ENCODE data around the gene NHERF1. TPM values are rescaled to one million over a fixed set of nuclear protein-coding genes. Genes with fewer than 3 reads are reported as not detected.

The NHERF1 gene
- total and polyA plus RNA-seq, 2 of the 13 experiments (the other 11 are each of a cell fraction or from before 2014, with no cell fraction given), result 169 to 269 TPM

DNA sequence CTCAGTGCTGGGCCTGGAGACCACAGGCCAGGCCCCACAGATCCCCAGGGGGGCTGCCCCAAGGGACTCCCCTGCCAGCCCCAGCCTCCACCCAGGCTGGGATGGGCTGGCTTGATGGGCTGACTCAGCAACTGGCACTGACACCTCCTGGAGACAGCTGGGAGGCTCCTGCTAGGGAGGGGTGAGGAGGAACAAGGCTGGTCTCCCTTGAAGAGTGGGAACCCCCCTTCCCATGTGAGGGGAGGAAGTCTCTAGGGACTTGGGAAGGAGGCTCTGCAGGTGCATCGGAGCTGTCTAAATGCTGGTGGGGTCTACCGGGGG is 10.4 kb downstream of the NHERF1 start:
- ChIA-PET CTCF (ENCODE audit: low intra/inter-chr PET ratio, low total read pairs) (no interaction called here), POLR2A (interaction anchor here (7.7 to 29.3 kb wide), 3 partner anchors 4 to 21 kb away, joined by 68 to 1459 read pairs (median 1459); partner anchors contain the start of genes NAT9, NHERF1 and RAB37)
- DNase-seq (ENCODE audit: low spot score) (no peak), FAIRE-seq (no peak), ATAC-seq (no peak)
- Histone ChIP-seq H3K4me2 (ENCODE audit: low read depth, low read length) (peak overlapping the region; percentile 92), H3K27me3 (ENCODE audit: control insufficient read depth in 1 of 2, insufficient read depth in 2 of 2, low read length in 2 of 2) (no peaks in the 10 kb centered on the region), H3K27ac (ENCODE audit: extremely low read length, insufficient read depth, low read length) (peak overlapping the region; percentile 64), H3K4me1 (ENCODE audit: insufficient read depth, low read length) (peaks cover 99% of the 10 kb centered on the region), H3K4me3 (replicated peaks in 1 of 3; ENCODE audit: insufficient read depth in 1 of 3, low read depth in 2 of 3, low read length in 3 of 3) (peak overlapping the region in 1 of 3 experiments; percentile 49; a peak in 1 of 6 replicates), H4K20me1 (ENCODE audit: insufficient read depth, low read length) (peaks cover 82% of the 10 kb centered on the region), H3K36me3 (replicated peaks in 1 of 2; ENCODE audit: control insufficient read depth in 1 of 2, insufficient read depth in 2 of 2, low read length in 2 of 2) (peaks cover 31 to 44% of the 10 kb centered on the region in 2 experiments), H3K79me2 (ENCODE audit: insufficient read depth, low read length) (peaks cover 95% of the 10 kb centered on the region), H3K9me3 (ENCODE audit: low read length) (no peaks in the 10 kb centered on the region), H2AFZ (ENCODE audit: low read length) (no peak overlapping the region), H3K9ac (ENCODE audit: insufficient read depth, low read depth, low read length) (no peak overlapping the region)
- in situ Hi-C loops (cut with HindIII; ENCODE audit: extremely low pct_ligation_motif_present, low pct_unique_long_range_greater_than_20kb) (loop anchor here (10.0 kb wide), 1 partner anchor 324 kb away; the partner anchor contains the start of gene GPRC5C), intact Hi-C loops (cut with micrococcal nuclease; ENCODE audit: unreplicated experiment) (no loop called here)
- BruUV-seq (replicated peaks), result no TSS peak
- 93% methylated on average over 2 of the region's 2 CpGs for WGBS (ENCODE audit: low lambda C conversion rate)
- no peak for TF ChIP-seq ZNF207 (IDR thresholded peaks at IDR 0.05; ENCODE audit: borderline replicate concordance)
- TF ChIP-seq, protein P1, sequence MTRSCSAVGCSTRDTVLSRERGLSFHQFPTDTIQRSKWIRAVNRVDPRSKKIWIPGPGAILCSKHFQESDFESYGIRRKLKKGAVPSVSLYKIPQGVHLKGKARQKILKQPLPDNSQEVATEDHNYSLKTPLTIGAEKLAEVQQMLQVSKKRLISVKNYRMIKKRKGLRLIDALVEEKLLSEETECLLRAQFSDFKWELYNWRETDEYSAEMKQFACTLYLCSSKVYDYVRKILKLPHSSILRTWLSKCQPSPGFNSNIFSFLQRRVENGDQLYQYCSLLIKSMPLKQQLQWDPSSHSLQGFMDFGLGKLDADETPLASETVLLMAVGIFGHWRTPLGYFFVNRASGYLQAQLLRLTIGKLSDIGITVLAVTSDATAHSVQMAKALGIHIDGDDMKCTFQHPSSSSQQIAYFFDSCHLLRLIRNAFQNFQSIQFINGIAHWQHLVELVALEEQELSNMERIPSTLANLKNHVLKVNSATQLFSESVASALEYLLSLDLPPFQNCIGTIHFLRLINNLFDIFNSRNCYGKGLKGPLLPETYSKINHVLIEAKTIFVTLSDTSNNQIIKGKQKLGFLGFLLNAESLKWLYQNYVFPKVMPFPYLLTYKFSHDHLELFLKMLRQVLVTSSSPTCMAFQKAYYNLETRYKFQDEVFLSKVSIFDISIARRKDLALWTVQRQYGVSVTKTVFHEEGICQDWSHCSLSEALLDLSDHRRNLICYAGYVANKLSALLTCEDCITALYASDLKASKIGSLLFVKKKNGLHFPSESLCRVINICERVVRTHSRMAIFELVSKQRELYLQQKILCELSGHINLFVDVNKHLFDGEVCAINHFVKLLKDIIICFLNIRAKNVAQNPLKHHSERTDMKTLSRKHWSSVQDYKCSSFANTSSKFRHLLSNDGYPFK (CRISPR knock-in tag; IDR thresholded peaks at IDR 0.05; ENCODE audit: borderline replicate concordance), result 0 out of 2 replicates have a peak, but pooled peaks have one; percentile 19
- TF ChIP-seq, protein P2, sequence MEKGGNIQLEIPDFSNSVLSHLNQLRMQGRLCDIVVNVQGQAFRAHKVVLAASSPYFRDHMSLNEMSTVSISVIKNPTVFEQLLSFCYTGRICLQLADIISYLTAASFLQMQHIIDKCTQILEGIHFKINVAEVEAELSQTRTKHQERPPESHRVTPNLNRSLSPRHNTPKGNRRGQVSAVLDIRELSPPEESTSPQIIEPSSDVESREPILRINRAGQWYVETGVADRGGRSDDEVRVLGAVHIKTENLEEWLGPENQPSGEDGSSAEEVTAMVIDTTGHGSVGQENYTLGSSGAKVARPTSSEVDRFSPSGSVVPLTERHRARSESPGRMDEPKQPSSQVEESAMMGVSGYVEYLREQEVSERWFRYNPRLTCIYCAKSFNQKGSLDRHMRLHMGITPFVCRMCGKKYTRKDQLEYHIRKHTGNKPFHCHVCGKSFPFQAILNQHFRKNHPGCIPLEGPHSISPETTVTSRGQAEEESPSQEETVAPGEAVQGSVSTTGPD (CRISPR knock-in tag; IDR thresholded peaks at IDR 0.05), result no peak
- no peak for TF ChIP-seq SP1 (IDR thresholded peaks at IDR 0.05)
- no peak for TF ChIP-seq SP1 (CRISPR knock-in tag; IDR thresholded peaks at IDR 0.05)
- no peak for TF ChIP-seq REPIN1 (CRISPR knock-in tag; IDR thresholded peaks at IDR 0.05; ENCODE audit: borderline replicate concordance, low read depth)
- TF ChIP-seq FOSL2 (CRISPR knock-in tag; IDR thresholded peaks at IDR 0.05), result no peak
- TF ChIP-seq, protein P3, sequence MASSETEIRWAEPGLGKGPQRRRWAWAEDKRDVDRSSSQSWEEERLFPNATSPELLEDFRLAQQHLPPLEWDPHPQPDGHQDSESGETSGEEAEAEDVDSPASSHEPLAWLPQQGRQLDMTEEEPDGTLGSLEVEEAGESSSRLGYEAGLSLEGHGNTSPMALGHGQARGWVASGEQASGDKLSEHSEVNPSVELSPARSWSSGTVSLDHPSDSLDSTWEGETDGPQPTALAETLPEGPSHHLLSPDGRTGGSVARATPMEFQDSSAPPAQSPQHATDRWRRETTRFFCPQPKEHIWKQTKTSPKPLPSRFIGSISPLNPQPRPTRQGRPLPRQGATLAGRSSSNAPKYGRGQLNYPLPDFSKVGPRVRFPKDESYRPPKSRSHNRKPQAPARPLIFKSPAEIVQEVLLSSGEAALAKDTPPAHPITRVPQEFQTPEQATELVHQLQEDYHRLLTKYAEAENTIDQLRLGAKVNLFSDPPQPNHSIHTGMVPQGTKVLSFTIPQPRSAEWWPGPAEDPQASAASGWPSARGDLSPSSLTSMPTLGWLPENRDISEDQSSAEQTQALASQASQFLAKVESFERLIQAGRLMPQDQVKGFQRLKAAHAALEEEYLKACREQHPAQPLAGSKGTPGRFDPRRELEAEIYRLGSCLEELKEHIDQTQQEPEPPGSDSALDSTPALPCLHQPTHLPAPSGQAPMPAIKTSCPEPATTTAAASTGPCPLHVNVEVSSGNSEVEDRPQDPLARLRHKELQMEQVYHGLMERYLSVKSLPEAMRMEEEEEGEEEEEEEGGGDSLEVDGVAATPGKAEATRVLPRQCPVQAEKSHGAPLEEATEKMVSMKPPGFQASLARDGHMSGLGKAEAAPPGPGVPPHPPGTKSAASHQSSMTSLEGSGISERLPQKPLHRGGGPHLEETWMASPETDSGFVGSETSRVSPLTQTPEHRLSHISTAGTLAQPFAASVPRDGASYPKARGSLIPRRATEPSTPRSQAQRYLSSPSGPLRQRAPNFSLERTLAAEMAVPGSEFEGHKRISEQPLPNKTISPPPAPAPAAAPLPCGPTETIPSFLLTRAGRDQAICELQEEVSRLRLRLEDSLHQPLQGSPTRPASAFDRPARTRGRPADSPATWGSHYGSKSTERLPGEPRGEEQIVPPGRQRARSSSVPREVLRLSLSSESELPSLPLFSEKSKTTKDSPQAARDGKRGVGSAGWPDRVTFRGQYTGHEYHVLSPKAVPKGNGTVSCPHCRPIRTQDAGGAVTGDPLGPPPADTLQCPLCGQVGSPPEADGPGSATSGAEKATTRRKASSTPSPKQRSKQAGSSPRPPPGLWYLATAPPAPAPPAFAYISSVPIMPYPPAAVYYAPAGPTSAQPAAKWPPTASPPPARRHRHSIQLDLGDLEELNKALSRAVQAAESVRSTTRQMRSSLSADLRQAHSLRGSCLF (CRISPR knock-in tag; IDR thresholded peaks at IDR 0.05; ENCODE audit: borderline replicate concordance), result no peak
- peak; percentile 72 to 81 for TF ChIP-seq MAFK (conservative IDR thresholded peaks at IDR 0.05 in 1 of 2, IDR thresholded peaks at IDR 0.05 in 1 of 2; ENCODE audit: low read length in 2 of 2)
- TF ChIP-seq, protein P4, sequence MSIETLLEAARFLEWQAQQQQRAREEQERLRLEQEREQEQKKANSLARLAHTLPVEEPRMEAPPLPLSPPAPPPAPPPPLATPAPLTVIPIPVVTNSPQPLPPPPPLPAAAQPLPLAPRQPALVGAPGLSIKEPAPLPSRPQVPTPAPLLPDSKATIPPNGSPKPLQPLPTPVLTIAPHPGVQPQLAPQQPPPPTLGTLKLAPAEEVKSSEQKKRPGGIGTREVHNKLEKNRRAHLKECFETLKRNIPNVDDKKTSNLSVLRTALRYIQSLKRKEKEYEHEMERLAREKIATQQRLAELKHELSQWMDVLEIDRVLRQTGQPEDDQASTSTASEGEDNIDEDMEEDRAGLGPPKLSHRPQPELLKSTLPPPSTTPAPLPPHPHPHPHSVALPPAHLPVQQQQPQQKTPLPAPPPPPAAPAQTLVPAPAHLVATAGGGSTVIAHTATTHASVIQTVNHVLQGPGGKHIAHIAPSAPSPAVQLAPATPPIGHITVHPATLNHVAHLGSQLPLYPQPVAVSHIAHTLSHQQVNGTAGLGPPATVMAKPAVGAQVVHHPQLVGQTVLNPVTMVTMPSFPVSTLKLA (IDR thresholded peaks at IDR 0.05), result no peak
- TF ChIP-seq, protein P5, sequence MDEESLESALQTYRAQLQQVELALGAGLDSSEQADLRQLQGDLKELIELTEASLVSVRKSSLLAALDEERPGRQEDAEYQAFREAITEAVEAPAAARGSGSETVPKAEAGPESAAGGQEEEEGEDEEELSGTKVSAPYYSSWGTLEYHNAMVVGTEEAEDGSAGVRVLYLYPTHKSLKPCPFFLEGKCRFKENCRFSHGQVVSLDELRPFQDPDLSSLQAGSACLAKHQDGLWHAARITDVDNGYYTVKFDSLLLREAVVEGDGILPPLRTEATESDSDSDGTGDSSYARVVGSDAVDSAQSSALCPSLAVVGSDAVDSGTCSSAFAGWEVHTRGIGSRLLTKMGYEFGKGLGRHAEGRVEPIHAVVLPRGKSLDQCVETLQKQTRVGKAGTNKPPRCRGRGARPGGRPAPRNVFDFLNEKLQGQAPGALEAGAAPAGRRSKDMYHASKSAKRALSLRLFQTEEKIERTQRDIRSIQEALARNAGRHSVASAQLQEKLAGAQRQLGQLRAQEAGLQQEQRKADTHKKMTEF (CRISPR knock-in tag; IDR thresholded peaks at IDR 0.05), result 0 out of 2 replicates have a peak, but pooled peaks have one; percentile 1
- no peak for TF ChIP-seq SATB2 (CRISPR knock-in tag; IDR thresholded peaks at IDR 0.05)
